NB4 (cell line): ENCODE measurements around the gene RFX2.

ENCODE experiments used
- CTCF ChIP-seq: IDR thresholded peaks from one replicate; pipeline ENCODE4 v1.5.1; 2012; ENCODE audit warnings: low read depth, low read length
- MYC ChIP-seq: IDR thresholded peaks from 2 replicates; pipeline ENCODE4 v1.6.1; 2011; ENCODE audit warnings: low read depth, low read length
- POLR2A ChIP-seq: IDR thresholded peaks from 2 replicates; pipeline ENCODE4 v1.6.1; 2011; ENCODE audit warnings: mild to moderate bottlenecking; ENCODE audit not compliant: insufficient read length; ENCODE audit errors: extremely low read depth
- TF ChIP-seq, protein P1 (sequence below): IDR thresholded peaks from 2 replicates; pipeline ENCODE4 v1.6.1; 2011; ENCODE audit warnings: low read depth, low read length

- no peak for TF ChIP-seq CTCF
- TF ChIP-seq POLR2A = no peak
- TF ChIP-seq, protein P1, sequence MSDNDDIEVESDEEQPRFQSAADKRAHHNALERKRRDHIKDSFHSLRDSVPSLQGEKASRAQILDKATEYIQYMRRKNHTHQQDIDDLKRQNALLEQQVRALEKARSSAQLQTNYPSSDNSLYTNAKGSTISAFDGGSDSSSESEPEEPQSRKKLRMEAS = no peak
- no peak for TF ChIP-seq MYC
Measured at GRCh38 chr19:5956728-5957127, 153.6 kb downstream of the RFX2 start.
